Ammon's horn (tissue), 1 donor: Measurements from ENCODE around the gene MPHOSPH9.
"Not testable (repeated sequence)": the region's sequence is repeated elsewhere in the genome, so short reads cannot be mapped to it uniquely, and the experiment has no call there.

Experiments
- DNase-seq: peaks from one replicate; pipeline ENCODE4 v3.0.0-alpha.2; 2016; ENCODE audit warnings: low spot score

The MPHOSPH9 gene

DNA sequence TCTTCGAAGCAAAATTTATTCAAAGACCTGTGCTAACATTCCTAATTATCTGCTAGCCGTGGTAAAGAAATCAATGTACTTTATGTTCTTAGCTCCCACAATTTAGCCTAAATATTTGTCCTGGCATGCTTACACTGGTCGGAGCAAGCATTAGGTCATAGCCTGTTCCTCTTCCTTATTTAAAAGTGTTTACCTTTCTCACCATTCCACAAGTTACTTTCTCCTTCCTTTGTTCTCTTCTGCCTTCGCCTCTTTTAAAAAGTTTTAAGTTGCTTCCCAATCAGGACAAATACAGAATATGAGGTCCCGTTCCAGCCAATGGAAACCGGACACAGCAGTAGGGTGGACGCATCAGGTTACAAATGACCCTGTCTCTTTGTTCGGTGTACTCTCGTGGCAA is 27.1 kb upstream of the MPHOSPH9 start:
- DNase-seq: no peak

DNA sequence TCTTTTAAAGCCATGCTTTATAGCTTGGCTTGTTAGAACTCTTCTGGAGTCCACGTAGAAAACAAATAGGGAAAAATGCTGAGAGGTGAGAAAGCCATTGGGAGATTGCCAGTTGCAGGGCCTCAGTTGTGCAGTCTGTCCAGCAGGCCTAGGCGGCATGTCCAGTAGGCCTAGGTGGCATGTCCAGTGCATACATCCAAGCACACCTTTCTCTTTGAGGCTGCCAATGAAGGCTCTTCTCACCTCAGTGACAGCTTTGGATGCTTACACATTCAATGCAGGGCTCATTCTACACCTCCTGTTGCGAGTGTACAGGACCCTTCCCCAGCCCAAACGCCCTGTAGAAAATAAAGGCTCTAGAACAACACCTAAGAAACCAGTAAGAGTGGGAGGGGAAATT is 25.7 kb upstream of the MPHOSPH9 start:
- DNase-seq: no peak

DNA sequence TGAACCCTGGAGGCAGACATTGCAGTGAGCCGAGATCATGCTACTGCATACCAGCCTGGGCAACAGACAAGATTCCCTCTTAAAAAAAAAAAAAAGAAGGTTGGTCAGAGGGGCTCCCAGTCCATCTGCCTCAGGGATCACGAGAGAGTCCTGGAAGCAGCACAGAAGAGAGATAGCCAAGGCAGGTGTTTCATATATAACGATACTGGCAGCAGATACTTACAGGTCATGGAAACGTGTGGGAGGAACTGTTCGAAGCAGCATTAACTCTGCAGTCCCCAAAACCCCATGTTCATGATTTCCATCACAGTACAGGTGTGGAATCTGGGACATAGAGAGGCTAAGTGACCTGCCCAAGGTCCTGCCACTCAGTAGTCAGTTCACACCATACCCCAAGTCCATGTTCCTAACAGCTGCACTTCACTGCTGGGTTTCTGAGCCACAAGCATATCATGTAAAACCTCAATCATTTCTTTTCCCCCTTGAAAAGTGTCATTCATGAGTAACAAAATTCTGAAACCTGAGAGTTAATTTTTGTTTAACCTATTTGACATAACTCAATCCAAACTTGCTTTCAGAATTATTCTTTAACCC is 22.0 kb upstream of the MPHOSPH9 start:
- DNase-seq: no peak

DNA sequence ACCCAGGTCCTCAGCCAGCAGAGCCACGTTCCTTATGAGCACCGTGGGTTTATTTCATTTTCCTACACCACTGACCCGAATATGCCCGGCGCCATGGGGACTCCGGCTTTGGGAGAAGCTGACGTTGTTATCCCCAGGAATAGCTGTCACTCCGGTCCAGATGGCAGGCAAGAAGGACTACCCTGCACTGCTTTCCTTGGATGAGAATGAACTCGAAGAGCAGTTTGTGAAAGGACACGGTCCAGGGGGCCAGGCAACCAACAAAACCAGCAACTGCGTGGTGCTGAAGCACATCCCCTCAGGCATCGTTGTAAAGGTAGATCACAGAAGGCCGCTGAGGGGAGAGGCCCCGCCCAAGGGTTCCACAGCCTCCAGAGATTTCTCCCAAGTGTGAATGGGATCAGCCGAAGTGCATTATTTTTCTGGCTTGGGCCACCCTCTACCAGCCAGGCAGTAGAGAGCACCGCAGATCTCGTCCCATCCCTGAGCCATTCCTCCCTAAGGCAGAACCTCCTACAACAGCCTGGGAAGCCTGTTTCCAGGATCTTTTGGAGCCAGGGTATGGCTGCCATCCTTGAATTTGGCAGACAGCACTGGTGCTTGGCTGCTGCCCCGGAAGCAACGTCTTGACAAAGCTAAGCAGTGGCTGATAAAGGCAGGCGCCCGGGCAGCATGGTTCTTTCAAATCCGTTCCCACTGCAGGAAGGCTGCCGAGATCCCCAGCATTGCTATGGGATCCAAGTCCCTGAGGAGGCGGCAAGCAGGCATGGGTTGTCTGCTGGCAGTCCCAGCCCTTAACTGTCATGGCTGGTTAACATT is 20.9 kb upstream of the MPHOSPH9 start:
- peak; percentile 82 for DNase-seq

DNA sequence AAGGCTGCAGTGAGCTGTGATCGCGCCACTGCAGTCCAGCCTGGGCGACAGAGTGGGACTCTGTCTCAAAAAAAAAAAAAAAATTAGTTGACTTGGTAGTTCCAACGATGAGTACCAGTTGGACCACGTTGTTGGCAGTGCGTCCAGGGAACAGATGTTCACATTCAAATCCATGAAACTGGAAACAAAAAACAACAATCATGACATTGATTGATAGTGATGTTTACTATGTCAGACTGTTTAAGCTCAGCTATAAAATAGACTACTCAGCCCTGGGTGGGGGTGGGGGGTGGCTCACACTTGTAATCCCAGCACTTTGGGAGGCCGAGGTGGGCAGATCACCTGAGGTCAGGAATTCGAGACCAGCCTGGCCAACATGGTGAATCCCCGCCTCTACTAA is 19.4 kb upstream of the MPHOSPH9 start:
- not testable (repeated sequence) for DNase-seq

DNA sequence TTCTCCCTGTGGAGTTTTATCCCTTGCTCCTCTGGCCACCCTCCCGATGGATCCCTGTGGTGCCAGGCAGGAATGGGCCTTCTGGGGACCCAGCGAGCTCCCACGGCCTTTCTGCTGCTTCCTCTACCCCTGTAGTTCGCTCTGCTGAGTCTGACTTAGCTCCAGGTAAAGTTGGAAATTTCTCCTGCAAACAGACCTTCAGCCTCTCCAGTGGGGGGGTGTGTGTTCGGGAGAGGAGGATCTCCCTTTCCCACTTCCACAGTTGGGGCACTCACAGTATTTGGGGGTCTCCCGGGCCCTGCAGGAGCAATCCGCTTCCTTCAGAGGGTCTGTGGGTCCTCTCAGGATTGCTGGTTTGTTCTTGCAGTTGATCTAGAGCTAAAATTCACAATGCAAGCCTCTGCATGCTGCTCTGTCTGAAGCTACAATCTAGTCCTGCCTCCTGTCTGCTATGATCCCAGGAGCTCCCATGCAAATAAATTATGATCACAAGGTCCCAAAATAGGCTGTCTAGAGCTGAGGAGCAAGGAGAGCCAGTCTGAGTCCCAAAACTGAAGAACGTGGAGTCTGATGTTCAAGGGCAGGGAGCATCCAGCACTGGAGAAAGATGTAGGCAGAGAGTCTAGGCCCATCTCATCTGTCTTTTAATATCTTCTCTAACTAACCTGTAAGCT is 18.6 kb upstream of the MPHOSPH9 start:
- no peak for DNase-seq

DNA sequence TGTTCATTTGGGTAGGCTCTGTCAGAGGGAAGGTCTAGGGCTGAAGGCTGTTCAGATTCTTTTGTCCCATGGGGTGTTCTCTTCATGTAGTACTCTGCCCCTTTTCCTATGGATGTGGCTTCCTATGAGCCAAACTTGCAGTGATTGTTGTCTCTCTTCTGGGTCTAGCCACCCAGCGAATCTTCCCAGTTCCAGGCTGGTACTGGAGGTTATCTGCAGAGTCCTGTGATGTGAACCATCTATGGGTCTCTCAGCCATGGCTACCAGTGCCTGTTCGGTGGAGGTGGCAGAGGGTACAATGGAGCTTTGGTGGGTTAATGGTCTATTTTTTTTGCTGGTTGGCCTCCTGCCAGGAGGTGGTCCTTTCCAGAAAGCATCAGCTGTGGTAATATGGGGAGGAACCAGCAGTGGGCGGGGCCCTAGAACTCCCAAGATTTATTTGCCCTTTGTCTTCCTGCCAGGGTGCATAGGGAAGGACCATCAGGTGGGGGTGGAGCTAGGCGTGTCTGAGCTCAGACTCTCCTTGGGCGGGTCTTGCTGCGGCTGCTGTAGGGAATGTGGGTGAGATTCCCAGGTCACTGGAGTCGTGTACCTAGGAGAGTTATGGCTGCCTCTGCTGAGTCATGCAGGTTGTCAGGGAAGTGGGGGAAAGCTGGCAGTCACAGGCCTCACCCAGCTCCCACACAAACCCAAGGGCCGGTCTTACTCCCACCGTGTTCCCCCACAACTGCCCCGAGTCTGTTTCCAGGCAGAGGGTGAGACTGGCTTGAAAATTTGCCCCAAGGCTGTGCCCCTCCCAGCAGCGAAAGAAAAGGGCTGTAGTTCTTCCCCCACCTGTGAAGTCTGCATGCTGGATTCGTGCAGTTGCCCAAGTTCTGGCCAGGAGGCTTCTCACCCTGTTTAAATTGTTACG is 17.8 kb upstream of the MPHOSPH9 start:
- DNase-seq: no peak

DNA sequence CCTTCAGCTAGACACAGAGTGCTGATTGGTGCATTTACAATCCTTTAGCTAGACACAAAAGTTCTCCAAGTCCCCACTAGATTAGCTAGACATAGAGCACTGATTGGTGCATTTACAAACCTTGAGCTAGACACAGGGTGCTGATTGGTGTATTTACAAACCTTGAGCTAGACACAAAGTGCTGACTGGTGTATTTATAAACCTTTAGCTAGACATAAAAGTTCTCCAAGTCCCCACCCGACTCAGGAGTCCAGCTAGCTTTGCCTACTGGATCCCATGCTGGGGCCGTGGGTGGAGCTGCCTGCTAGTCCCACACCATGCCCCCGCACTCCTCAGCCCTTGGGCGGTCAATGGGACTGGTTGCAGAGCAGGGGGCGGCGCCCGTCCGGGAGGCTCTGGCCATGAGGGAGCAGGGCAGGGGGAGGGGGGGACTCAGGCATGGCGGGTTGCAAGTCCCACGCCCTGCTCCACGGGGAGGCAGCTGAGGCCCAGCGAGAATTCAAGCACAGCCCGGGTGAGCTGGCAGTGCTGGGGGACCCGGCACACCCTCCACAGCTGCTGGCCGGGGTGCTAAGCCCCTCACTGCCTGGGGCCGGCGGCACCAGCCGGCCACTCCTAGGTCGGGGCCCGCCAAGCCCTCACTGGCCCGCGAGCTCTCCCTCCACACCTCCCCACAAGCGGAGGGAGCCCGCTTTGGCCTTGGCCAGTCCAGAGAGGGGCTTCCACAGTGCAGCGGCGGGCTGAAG is 16.2 kb upstream of the MPHOSPH9 start:
- not testable (repeated sequence) for DNase-seq

DNA sequence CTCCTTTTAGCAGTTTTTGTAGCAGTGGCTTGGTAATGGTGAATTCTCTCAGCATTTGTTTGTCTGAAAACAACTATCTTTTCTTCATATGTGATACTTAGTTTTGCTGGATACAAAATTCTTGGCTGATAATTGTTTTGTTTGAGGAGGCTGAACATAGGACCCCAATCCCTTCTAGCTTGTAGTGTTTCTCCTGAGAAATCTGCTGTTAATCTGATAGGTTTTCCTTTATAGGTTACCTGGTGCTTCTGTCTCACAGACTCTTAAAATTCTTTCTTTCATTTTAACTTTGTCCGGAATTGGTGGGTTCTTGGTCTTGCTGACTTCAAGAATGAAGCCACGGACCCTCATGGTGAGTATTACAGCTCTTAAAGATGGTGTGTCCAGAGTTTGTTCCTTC is 15.2 kb upstream of the MPHOSPH9 start:
- not testable (repeated sequence) for DNase-seq

DNA sequence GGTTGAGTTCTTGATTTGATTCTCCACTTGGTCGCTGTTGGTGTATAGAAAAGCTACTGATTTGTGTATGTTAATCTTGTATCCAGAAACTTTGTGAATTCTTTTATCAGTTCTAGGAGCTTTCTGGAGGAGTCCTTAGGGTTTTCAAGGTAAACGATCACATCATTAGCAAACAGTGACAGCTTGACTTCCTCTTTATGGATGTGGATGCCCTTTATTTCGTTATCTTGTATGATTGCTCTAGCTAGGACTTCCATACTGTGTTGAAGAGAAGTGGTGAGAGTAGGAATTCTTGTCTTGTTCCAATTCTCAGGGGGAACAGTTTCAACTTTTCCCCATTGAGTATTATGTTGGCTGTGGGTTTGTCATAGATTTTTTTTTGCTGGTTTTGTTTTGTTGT is 12.7 kb upstream of the MPHOSPH9 start:
- no peak for DNase-seq

DNA sequence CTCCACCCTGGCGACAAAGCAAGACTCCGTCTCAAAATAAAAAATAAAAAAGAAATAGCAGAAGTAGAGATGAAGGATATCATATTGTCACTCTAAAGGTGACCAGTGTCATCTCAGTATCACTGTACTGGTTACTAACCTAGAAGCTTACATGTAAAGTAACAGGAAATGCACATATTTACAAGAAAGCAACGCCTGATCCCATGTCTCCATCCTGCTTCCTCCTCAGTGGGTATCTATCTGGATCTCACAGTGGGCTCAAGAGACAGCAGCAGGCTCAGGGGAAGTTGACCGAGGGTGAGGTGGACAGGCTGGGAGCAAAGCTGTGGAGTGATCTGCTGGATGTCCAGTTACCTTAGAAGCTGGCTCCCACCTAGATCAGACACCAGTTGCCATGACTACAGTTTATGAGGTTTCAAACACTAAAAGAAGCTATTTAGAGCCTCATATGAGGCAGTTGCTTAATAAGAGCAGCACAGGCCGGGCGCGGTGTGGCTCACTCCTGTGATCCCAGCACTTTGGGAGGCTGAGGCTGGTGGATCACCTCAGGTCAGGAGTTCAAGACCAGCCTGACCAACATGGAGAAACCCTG is 10.8 kb upstream of the MPHOSPH9 start:
- no peak for DNase-seq

DNA sequence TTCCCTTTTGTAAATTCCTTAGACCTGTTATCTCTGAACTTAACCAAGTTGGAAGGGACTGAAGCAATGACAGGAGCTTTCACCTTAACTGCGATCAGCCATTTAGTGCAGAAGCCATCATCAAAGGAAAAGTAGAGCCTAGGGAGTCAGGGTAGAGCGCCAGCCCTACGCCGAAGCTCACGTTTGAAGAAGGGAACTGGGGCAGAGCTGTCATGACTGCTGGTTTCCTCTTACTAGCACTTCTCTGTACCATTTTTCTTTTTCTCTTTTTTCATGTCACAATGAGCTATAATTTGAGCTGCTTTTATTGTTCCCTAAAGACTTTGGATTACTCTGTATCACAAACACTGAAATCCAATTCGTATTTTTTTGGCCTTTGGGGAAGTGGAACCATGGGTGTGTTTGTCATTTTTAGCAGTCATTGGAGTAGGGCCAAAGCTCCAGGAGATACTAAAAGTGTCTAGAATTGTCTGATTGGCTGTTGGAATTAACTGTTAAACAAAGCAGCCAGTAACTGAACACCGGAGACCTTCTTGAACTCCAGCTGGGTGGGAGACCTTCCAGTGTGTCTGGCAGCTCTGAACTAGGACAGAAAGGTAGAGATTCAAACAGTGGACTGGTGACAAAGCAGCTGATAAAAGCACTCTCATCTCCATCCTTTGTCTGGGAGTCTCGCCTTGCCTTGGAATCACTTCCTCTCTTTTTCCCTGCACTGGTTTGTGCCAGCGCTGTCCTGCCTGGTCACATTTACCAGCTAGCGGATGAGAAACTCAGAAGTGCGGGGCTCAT is 9.4 kb upstream of the MPHOSPH9 start:
- no peak for DNase-seq

DNA sequence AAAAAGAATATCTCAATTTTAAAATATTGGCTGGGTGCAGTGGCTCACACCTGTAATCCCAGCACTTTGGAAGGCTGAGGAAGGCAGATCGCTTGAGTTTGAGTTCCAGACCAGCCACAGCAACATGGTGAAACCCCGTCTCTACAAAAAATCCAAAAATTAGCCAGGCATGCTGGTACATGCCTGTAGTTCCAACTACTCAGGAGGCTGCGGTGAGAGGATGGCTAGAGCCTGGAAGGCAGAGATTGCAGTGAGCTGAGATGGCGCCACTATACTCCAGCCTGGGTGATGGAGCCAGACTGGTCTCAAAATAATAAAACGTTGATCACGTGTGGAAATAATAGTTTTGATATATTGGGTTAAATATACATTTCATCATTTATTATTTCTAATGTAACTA is 6.0 kb upstream of the MPHOSPH9 start:
- DNase-seq: no peak

DNA sequence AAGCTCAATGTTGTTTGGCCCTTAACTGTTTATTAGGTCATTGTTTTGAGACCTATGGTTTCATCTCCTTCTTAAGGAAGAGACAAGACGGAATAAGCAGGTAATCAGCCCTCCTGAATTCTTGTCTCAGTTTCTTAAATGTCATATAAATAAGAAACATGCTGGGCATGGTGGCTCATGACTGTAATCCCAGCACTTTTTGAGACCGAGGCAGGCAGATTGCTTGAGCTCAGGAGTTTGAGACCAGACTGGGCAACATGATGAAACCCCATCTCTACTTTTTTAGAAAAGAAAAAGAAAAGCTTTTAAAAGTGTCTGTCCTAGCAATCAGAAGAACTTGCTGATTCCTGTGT is 5.4 kb upstream of the MPHOSPH9 start:
- no peak for DNase-seq

DNA sequence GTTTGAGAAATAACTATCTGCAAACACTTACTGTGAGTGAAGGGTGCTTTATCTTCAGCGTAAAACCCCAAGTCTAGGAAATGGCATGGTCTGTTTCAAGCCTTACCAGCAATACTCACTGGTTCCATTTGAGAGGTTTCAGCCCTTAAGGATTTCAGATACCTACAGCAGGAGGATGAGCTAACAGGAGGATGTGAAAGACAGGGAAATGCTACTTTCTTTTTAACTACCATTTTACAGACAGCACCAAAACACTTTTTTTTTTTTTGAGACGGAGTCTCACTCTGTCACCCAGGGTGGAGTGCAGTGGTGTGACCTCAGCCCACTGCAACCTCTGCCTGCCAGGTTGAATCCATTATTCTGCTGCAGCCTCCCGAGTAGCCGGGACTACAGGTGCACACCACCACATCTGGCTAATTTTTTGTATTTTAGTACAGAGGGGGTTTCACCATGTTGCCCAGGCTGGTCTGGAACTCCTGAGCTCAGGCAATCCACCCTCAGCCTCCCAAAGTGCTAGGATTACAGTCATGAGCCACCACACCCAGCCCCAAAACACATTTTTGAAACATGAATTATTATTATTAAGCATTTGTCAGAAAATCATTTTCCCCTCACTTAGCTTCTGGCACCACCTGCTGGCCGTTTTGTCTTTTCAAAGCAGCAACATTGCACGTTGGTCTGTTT is 4.8 kb upstream of the MPHOSPH9 start:
- peak; percentile 64 for DNase-seq

DNA sequence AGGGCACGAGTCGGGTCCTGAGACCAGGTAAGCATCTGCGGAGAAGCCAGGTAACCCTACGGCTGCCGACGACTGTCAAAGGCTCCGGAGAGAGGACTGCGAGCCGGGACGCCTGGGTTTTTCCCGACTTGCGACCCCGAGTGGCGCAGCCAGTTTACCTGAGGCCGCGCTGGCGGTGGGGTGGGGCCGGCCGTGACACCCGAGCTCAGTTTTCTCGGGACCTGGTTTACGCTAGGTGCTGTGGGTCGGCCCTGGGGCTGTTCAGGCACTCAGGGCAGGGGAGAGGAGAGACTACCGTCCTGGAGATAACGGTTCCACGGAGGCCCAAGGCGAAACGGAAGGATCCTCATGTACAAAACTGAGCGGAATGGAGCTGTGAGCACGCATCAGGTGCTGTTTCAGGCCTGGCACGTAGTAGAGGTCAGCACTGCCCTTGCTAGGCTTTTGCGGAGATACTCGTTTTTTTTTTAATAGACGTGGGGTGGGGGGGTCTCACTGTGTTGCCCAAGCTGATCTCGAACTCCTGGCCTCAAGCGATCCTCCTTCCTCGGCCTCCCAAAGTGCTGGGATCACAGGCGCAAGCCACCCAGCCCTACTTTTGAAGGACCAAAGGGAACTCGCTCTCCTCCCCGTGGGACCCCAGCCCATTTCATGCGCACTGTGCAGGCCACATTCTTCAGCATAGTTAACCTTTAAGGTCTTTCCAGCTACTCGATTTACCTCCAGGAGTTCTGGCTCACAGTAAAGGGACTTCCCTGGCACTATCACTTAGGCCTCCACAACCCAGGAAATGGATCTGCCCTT is 766 bp upstream of the MPHOSPH9 start:
- DNase-seq: no peak

DNA sequence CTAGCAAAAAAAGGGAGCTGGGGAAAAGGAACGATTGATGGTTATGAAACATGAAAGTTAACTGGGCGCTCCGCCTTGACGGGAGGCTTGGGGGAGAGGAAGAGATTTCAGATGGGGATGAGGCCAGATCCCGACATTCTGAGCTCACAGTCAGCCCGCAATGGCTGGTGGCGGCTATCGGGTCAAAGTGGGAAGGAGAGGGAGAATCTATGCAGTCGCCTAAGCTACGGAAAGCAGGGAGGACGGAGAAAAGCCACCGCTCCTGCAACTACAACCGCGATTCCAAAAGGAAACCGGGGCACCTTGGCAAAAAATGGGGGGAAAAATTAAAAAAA is 502 bp downstream of the MPHOSPH9 start:
- no peak for DNase-seq

DNA sequence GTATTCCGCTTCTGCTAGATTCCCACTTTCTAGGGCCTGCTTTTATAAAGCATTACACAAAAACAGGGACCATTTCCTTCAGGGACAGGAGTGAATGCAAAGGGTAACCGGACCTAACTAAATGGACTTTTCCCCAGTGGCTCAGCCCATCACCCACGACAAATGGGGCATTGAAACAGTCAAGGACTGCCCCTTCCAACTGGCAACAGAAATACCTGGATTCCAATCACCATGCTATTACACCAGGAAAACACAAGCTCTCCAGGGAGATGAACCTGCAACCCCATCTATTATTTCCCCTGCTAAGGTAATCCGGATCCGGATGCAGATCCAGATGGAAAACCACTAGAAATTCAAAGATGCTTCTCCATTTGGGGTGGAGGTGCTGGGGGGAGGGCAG is 1.0 kb downstream of the MPHOSPH9 start:
- DNase-seq: no peak

DNA sequence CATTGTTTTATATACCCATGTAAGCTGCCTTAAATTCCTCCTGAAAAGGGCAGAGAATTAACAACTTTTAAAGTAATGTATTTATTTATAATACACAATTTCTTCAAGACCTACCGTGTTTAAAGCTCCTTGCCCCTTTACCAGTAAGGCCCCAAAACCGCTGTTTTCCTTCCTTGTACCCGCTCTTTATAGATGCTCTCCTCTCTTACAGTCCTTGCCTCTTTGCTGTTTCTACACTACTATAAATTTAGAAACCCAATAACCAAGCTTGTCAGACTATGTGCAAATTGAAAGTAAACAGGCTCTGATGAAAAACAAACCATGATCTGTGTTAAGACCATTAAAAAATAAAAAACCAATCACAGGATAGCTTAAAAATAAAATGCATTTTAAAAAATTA is 3.9 kb downstream of the MPHOSPH9 start:
- no peak for DNase-seq
